HG03460 (cell line): ENCODE measurements around the gene ADM2.

Source experiments
- ATAC-seq: cut with Tn5 transposase; IDR thresholded peaks from one replicate; pipeline ENCODE4 v1.9.1; 2021; ENCODE audit not compliant: unreplicated experiment

The ADM2 gene

DNA sequence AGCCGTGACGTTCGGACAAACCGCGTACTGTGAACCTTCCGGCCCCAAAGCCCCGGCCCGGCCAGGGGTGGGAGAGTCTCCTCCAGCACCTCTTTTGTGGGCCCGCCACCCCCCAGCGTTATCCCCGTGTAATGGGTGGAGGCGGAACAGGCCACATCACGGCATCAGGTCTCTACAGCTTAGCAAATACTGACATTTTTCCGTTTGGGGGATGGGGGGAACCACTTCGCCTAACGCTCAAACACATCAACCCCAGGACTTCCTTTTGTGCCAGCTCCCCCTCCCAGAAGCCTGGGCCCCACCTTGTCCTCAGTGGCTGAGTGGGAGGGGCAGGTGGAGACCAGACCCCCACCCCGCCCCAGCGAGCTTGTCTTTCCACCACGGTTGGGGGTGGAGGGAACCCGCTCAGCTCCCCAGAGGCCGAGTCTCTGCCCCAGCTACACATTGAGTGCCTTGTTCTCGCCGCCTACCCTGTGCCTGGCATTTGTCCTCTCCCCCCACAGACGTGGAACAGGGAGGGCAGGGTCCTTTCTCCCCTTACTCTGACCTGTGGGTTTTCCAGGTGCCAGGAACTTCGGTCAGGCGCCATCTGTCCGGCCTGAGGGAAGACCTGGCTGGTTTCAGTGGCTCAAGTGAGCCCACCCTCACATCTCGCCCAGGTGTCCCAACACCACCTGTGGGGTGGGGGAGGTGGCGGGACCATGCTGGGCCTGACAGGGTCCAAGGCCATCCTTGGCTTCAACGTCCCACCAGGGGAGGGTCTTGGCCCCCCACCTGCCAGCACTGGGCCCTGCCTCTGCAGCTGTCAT, 36.1 kb upstream of the ADM2 start:
- ATAC-seq = no peak

GRCh38 chr22:50445880-50446707, 35.2 kb upstream of the ADM2 start:
- ATAC-seq = no peak

DNA sequence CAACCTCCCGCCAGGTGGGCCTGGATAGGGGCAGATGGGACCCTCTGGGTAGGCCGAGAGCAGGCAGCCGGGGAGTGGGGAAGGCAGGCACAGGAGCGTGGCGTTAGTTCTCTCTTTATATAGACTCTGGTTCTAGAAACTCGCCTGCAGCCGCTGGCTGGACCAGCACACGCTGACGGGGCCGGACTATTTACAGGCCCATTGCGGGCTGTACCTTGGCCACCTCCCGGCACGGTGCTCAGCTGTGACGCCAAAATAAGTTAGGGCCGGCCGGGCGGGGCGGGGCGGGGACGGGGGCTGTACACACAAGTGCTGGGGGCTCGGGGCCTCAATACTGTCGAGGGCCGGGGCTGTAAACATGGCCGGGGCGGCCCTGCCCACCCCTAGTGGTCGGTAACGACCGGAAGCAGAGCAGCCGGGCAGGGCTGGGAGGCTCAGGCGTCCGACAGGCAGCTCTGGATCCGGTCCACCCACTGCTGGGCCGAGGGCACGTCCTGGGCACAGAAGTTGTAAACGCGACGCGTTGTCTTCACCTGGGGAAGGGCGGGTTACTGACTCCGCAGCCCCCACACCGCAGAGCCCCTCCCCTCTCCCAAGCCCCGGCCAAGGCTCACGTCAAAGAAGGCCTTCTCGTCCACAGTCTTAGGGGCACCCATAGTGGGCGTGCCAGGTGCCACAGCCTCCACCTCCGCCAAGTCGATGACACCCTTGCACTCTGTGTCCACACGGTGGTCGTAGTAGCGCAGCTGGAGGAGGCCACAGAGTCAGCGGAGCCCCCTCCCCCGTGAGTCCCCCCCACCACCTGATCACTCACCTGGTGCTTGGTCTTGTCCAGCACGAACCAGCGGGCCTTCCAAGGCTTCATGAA, 34.4 kb upstream of the ADM2 start:
- no peak for ATAC-seq

GRCh38 chr22:50447576-50448551, 33.5 kb upstream of the ADM2 start:
- no peak for ATAC-seq

DNA sequence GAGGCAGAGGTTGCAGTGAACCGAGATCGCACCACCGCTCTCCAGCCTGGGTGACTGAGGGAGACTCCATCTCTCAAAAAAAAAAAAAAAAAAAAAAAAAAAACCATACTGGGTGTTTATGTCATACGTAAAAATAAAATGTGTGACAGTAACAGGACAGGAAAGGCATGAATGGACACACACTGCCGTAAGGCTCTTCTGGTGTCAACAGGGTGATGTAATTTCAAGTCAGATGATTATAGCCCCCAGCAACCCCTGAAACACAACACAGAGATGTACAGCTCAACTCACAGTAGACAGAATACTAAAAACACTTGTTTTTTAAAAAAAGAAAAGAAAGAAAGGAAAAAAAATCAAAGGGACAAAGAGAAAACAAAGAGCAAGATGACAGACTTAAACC, 28.7 kb upstream of the ADM2 start:
- ATAC-seq = no peak

- ATAC-seq = no peak
These were observed 26.7 kb upstream of the ADM2 start for GRCh38 chr22:50454556-50455075.

- ATAC-seq = no peak
These were observed 26.1 kb upstream of the ADM2 start for GRCh38 chr22:50455201-50455600.

DNA sequence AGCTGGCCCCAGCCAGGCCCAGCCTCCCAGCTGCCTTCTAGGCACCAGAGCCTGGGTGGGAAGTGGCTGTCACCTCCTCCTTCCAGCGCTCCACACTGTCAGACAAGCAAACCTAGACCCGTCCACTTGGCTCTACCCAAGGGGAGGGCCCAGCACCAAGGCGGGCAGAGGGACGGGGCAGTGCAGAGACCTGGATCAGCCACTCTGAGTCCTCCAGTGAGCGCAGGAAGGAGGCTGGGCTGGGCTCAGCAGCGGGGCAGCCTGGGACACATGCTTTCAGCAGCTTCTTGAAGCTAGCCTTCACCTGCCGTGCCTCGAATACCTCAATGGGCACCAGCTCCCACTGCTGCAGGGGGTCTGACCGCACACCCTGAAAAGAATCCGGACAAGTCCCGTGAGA, 25.3 kb upstream of the ADM2 start:
- ATAC-seq = no peak

DNA sequence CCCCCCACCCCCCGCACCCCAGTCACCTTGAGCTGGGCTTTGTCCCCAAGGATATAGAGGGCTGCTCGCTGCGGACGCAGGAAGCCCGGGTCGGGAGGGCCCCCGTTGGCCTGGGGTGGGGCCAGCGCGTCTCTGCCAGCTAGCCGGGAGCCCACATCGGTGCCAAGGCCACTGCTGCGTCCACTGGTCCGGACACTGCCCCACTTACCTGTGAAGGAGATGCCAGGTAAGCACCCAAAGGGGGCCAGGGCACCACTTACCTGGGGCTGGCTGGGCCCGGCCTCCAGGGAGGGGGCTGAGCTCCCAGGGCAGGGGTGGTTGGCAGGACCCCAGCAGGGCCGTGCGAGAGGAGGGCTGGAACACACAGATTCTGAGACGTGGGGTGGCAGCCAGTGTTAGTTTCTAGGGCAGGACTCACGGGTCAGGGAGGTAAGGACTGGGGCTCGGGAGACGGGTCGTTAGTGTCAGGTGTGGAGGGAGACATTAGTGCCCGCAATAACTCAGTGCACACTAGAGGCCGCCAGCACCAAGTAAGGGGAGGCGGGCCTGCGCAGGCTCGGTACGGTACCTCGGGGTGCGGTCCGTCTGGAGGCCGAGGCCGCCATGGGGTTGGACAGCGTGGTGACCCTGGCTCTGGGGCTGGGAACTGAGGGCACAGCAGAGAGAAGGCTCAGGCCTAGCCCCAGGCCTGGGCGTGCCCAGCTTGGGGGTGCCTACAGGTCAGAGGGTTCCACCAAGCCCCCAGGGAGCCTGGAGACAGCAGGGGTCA, 24.7 kb upstream of the ADM2 start:
- no peak for ATAC-seq

GRCh38 chr22:50459016-50459415, 22.3 kb upstream of the ADM2 start:
- no peak for ATAC-seq

- ATAC-seq = no peak
These were observed 21.7 kb upstream of the ADM2 start for GRCh38 chr22:50459496-50460140.

DNA sequence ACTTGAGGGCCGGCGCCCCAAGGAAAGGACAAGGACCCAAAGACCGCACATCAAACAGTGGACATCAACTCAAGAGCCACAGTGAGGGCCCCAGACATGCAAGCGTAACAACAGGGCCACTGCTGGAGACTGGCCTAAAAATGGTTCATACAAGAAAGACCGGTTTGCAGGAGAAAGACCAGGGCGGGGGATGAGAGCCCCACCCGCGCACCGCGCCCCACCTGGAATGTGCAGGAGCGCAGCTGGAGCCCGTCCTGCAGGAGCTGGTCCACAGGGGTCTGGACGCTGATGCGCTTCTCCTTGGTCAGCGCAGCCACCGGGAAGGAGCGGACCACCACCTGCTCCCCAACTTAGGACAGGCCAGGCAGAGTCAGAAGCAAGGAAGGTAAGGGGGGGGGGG, 20.4 kb upstream of the ADM2 start:
- ATAC-seq = no peak

- no peak for ATAC-seq
These were observed 19.8 kb upstream of the ADM2 start for GRCh38 chr22:50461536-50461935.

DNA sequence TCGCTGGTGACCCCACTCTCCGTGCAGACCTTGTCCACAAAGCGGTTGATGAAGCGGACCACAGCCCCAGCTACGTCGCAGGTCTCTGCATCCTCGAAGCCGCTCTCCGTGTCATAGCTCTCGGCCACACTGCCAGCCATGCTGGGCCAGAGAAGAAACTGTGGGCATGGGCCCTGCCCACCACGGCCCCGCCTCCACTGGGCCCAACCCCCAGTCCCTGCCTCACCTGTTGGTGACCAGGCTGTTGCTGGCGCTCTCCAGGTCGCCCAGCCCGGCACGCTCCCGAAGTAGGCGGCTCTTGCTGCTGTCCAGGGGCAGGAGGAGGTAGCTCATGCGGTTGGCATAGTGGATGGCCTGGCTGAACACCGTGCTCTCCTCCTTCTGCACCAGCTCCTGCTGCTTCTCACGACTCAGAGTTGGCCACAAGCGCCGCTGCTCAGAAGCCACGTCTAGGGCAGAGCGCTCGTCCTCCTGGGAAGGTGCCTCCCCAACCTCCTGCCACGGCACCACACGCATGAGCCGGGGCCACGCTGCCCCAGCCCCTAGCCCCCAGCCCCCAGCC, 19.3 kb upstream of the ADM2 start:
- ATAC-seq = no peak

DNA sequence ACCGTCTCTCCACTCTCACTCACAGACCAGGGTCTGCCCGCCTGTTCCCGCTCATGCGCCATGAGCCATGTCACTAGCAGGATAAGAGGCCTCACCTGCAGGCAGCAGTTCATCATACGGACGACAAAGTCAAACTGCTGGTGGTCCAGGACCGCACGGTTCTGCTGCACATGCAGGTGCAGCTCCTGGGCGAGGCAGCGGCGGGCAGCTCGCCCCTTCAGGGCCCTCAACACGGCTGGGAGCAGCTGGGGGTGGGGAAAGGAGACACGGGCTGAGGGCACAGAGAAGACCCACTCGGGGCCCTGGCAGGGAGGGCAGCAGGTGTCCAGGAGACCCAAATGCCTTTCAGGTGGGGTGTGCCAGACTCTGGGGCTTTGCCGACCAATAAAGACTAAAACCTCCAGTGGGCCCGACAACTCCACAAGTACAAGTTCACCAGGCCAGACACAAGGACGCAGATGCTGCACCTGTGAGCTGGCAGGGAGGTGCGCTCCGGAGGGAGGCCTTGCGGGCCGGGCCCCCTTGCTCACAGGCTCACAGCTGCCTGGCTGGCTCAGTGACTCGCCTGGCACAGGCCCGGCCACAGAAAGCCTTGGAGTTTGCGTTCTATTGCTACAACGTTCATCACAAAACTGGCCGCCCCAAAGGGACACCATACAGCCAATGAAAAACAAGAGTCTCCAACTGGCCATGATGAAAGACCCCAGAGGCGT, 18.0 kb upstream of the ADM2 start:
- no peak for ATAC-seq

DNA sequence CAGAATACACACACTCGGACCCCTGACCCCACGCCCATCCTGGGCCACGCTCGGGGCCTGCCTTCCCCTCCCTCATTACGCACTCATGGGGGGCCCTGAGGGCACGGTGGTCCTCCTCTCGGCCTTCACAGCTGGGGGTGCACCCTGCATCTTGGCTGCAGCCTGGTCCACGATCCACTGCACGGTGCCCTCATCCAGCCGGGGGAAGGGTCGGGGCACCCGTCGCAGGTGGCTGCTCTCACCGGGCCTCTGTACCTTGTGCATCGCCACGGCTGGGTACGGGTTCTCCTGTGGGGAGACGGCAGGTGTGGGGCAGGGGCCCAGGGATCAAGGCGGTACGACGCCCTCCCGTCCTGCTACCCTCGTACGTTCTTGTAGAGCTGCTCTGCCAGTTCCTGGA, 16.9 kb upstream of the ADM2 start:
- no peak for ATAC-seq

- ATAC-seq = no peak
These were observed 16.0 kb upstream of the ADM2 start for GRCh38 chr22:50465066-50465930.
